K562 (cell line): ENCODE measurements around the gene CELSR3. TPM values are rescaled to one million over a fixed set of nuclear protein-coding genes. Genes with fewer than 3 reads are reported as not detected.

Source experiments
- ATAC-seq: fragments of 200-7000 bp; cut with Tn5 transposase; 3 replicates; pipeline ENCODE4 v1.9.1; 2020; ENCODE audit warnings: moderate library complexity
- BruUV-seq: library from RNA; stranded (reverse); fragments of 400-500 nt; replicated peaks from 2 replicates; lab custom pipeline; 2021; lab: Mats Ljungman, UMichigan
- CTCF ChIA-PET: fragments of 300-600 bp; formaldehyde crosslinking; extraction: SDS; loops from one replicate; lab custom pipeline; 2021; ENCODE audit warnings: low intra/inter-chr PET ratio; lab: Yijun Ruan, JAX
- POLR2A ChIA-PET: fragments of 300-600, 350-650 bp; sonication (Branson Sonifier 250); formaldehyde crosslinking; extraction: SDS; loops from one replicate; lab custom pipeline; 2021; ENCODE audit warnings: antibody characterized with exemption, inconsistent platforms; lab: Yijun Ruan, JAX
- DNase-seq, 4 experiments: peaks; one replicate each; pipeline versions ENCODE4 v3.0.0 to v3.0.0-alpha.2; 2011 to 2018; ENCODE audit warnings: low spot score in 3 of 4, mixed read lengths in 3 of 4; ENCODE audit errors: extremely low read depth in 1 of 4
- FAIRE-seq: peaks from 2 replicates; lab custom pipeline; 2011; peaks lifted over from hg19 to GRCh38; lab: Jason Lieb, UNC
- H2AFZ ChIP-seq: 2 replicates; pipeline ENCODE4 v1.6.0; 2011; ENCODE audit warnings: low read depth, low read length, control low read depth, inconsistent platforms
- H3K27ac ChIP-seq: fragments of 200-600 bp; 3 replicates; pipeline ENCODE4 v1.8.0; 2011; ENCODE audit warnings: low read depth, mild to moderate bottlenecking, control low read depth, inconsistent platforms, low read length, moderate library complexity, mixed read lengths; ENCODE audit errors: extremely low read depth
- H3K27me3 ChIP-seq, 2 experiments: fragments of 300-600 bp in 1 of 2; 2 replicates in 1 of 2; 3 replicates in 1 of 2; pipeline versions ENCODE4 v1.6.0 to v1.8.0; 2011; ENCODE audit warnings: inconsistent platforms in 2 of 2, low read length in 2 of 2, mild to moderate bottlenecking in 1 of 2, mixed read lengths in 1 of 2, moderate library complexity in 1 of 2; ENCODE audit not compliant: control insufficient read depth in 2 of 2, insufficient read depth in 2 of 2
- H3K36me3 ChIP-seq: fragments of 300-600 bp; 3 replicates; pipeline ENCODE4 v1.8.0; 2011; ENCODE audit warnings: mild to moderate bottlenecking, low read length, inconsistent platforms; ENCODE audit not compliant: control insufficient read depth, insufficient read depth
- H3K4me1 ChIP-seq, 2 experiments: fragments of 200-600 bp in 1 of 2; replicated peaks in 1 of 2; 2 replicates in 1 of 2; 3 replicates in 1 of 2; pipeline versions ENCODE4 v1.5.1 to v1.8.0; 2011; ENCODE audit warnings: inconsistent platforms in 2 of 2, low read length in 2 of 2, mild to moderate bottlenecking in 1 of 2, mixed read lengths in 1 of 2, moderate library complexity in 1 of 2; ENCODE audit not compliant: control insufficient read depth in 2 of 2, insufficient read depth in 2 of 2
- H3K4me2 ChIP-seq: 2 replicates; pipeline ENCODE4 v1.6.1; 2011; ENCODE audit warnings: low read length, control low read depth, inconsistent platforms, mixed read lengths; ENCODE audit not compliant: insufficient read depth
- H3K4me3 ChIP-seq: fragments of 200-600 bp; sonication (generic), shearing (Covaris generic); 2 replicates; pipeline ENCODE4 v1.5.1; 2016; ENCODE audit warnings: control low read depth, inconsistent platforms
- H3K79me2 ChIP-seq: fragments of 200-600 bp; 3 replicates; pipeline ENCODE4 v1.8.0; 2011; ENCODE audit warnings: low read length, inconsistent platforms; ENCODE audit not compliant: control insufficient read depth, insufficient read depth
- H3K9ac ChIP-seq, 2 experiments: 2 replicates each; pipeline versions ENCODE4 v1.6.0 to v1.6.1; 2011; ENCODE audit warnings: low read depth in 2 of 2, low read length in 2 of 2, control low read depth in 1 of 2, inconsistent platforms in 1 of 2, mild to moderate bottlenecking in 1 of 2, mixed read lengths in 1 of 2; ENCODE audit not compliant: insufficient read depth in 1 of 2
- H3K9me1 ChIP-seq: one replicate; pipeline ENCODE4 v1.6.0; 2011; ENCODE audit warnings: inconsistent platforms, mild to moderate bottlenecking, low read length, moderate library complexity; ENCODE audit not compliant: control insufficient read depth, insufficient read depth
- H3K9me3 ChIP-seq: replicated peaks from 2 replicates; pipeline ENCODE4 v1.5.1; 2011; ENCODE audit warnings: low read depth, low read length, inconsistent platforms; ENCODE audit not compliant: control insufficient read depth, insufficient read depth
- H4K20me1 ChIP-seq: replicated peaks from 2 replicates; pipeline ENCODE4 v1.6.1; 2011; ENCODE audit warnings: low read length, inconsistent platforms, mixed read lengths; ENCODE audit not compliant: control insufficient read depth, insufficient read depth
- BCOR ChIP-seq: fragments of 450-650 bp; IDR thresholded peaks from 2 replicates; pipeline ENCODE4 v1.6.1; 2016
- CBX5 ChIP-seq: IDR thresholded peaks from 2 replicates; pipeline ENCODE4 v1.6.1; 2014; ENCODE audit warnings: low read depth, borderline replicate concordance
- FOXJ2 ChIP-seq: fragments of 200-800 bp; sonication (Bioruptor generic); IDR thresholded peaks from 2 replicates; pipeline ENCODE4 v1.6.1; 2016; ENCODE audit warnings: missing genetic modification characterization, missing compliant biosample characterization
- GTF2F1 ChIP-seq: IDR thresholded peaks from 2 replicates; pipeline ENCODE4 v1.6.1; 2011; ENCODE audit warnings: low read depth, low read length, improper control_type of control experiment
- MAFF ChIP-seq: IDR thresholded peaks from 2 replicates; pipeline ENCODE4 v1.6.1; 2012; ENCODE audit warnings: low read length, improper control_type of control experiment
- RBM39 ChIP-seq: fragments of 200-400 bp; formaldehyde crosslinking; optimal IDR thresholded peaks from 2 replicates; pipeline ENCODE3; 2018; ENCODE audit warnings: low read depth, low read length
- SMC3 ChIP-seq: conservative IDR thresholded peaks from 2 replicates; pipeline ENCODE4 v1.6.1; 2011; ENCODE audit warnings: low read depth, low read length, improper control_type of control experiment; ENCODE audit not compliant: insufficient read depth
- TCF7 ChIP-seq: sonication (generic); IDR thresholded peaks from 2 replicates; pipeline ENCODE4 v1.6.1; 2016; ENCODE audit warnings: antibody characterized with exemption, borderline replicate concordance
- ZNF830 ChIP-seq: fragments of 250-450 bp; sonication (Bioruptor Pico); IDR thresholded peaks from 2 replicates; pipeline ENCODE4 v1.5.0; 2021; ENCODE audit warnings: mild to moderate bottlenecking
- ZSCAN32 ChIP-seq: fragments of 450-650 bp; formaldehyde crosslinking; IDR thresholded peaks from 2 replicates; pipeline ENCODE4 v1.4.0; 2020; ENCODE audit warnings: mild to moderate bottlenecking, moderate library complexity
- WGBS: fragments of 100-300 bp; shearing (Covaris generic); methylation state at CpG from one replicate; pipeline ENCODE4 v1.1.6; 2016; ENCODE audit warnings: low coverage, mixed read lengths; ENCODE audit not compliant: insufficient coverage; ENCODE audit errors: missing lambda C conversion rate; 5-methylcytosine and 5-hydroxymethylcytosine counted together
- in situ Hi-C: fragments of 300-500 bp; cut with MboI; formaldehyde crosslinking; loops from 4 replicates; pipeline ENCODE4 v1.15.0; 2018; ENCODE audit warnings: inconsistent platforms, mixed read lengths
- intact Hi-C: fragments of 100-400 bp; cut with micrococcal nuclease; formaldehyde crosslinking; loops from 2 replicates; pipeline ENCODE4 v1.14.2; 2022
- polyA plus RNA-seq, 8 experiments: library from polyadenylated mRNA; depleted of rRNA in 4 of 8; stranded (reverse) in 5 of 8; unstranded in 3 of 8; fragments of >200 nt; fragmentation: Nextera tagmentation in 2 of 8; fragmentation: Illumina TruSeq in 1 of 8; extraction: Ambion mirVana in 2 of 8; extraction: Trizol in 1 of 8; gene quantifications; 2 replicates each; pipeline versions ENCODE4 v1.2.1 to v1.2.3, GENCODE V29; 2011 to 2014; ENCODE audit warnings: inconsistent platforms in 1 of 8, missing spikeins in 1 of 8
- total RNA-seq, 7 experiments: library from RNA; depleted of rRNA in 6 of 7; stranded (reverse); fragments of >200 nt in 6 of 7; fragmentation: Illumina TruSeq in 2 of 7; extraction: Trizol in 2 of 7; gene quantifications; 2 replicates each; pipeline versions ENCODE4 v1.2.1 to v1.2.3, GENCODE V29; 2011 to 2021; ENCODE audit warnings: low replicate concordance in 1 of 7
- TF ChIP-seq, protein P1 (sequence below): fragments of 450-650 bp; formaldehyde crosslinking; IDR thresholded peaks from 2 replicates; pipeline ENCODE4 v1.4.0; 2020; ENCODE audit warnings: mild to moderate bottlenecking, moderate library complexity
- TF ChIP-seq, protein P2 (sequence below): sonication (generic); formaldehyde crosslinking; IDR thresholded peaks from 2 replicates; pipeline ENCODE4 v1.8.0; 2023; ENCODE audit warnings: missing genetic modification reagents, mild to moderate bottlenecking, borderline replicate concordance
- TF ChIP-seq, protein P3 (sequence below), 2 experiments: fragments of 450-650 bp; conservative IDR thresholded peaks; 2 replicates each; pipeline ENCODE4 v1.6.1; 2017; ENCODE audit warnings: mild to moderate bottlenecking in 2 of 2, moderate library complexity in 2 of 2
- TF ChIP-seq, protein P4 (sequence below), 2 experiments: fragments of 450-650 bp in 1 of 2; sonication (generic) in 1 of 2; formaldehyde crosslinking; conservative IDR thresholded peaks; 2 replicates each; pipeline versions ENCODE4 v1.4.0 to v1.8.1; 2020 to 2022; ENCODE audit warnings: mild to moderate bottlenecking in 1 of 2, missing genetic modification reagents in 1 of 2

CELSR3 gene
- total and polyA plus RNA-seq, 9 of the 15 experiments (the other 6 are each of a cell fraction or from before 2014, with no cell fraction given), result 0.10 to 2.7 (median 0.76) TPM

DNA sequence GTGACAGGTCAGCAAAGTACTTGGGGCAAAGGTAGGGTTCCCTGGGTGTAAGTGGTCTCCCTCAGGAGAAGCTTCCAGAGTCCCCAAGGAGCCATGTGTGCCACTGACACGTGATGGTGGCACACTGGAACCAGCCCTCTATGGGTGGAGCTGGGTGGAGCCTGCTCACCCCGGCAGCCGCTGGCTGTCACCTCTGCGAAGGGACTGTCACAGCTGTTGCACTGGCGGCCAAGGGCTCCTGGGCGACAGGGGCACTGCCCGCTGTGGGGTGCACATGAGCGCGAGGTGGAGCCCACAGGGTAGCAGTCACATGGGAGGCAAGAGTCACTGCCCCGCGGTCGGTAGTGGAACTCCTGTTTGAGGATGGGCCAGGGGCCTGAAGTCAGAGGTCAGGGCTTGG, 12.0 kb downstream of the CELSR3 start:
- no peak for FAIRE-seq
- BruUV-seq, result no TSS peak
- H3K79me2 ChIP-seq, result no peaks in the 10 kb centered on the region
- TF ChIP-seq GTF2F1 (no peak), MAFF (no peak), RBM39 (no peak), ZSCAN32 (no peak), BCOR (no peak), FOXJ2 (no peak), TCF7 (no peak), CBX5 (no peak), ZNF830 (CRISPR knock-in tag) (no peak), SMC3 (no peak)
- TF ChIP-seq, protein P1, sequence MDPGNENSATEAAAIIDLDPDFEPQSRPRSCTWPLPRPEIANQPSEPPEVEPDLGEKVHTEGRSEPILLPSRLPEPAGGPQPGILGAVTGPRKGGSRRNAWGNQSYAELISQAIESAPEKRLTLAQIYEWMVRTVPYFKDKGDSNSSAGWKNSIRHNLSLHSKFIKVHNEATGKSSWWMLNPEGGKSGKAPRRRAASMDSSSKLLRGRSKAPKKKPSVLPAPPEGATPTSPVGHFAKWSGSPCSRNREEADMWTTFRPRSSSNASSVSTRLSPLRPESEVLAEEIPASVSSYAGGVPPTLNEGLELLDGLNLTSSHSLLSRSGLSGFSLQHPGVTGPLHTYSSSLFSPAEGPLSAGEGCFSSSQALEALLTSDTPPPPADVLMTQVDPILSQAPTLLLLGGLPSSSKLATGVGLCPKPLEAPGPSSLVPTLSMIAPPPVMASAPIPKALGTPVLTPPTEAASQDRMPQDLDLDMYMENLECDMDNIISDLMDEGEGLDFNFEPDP (CRISPR knock-in tag), result no peak
- TF ChIP-seq, protein P2, sequence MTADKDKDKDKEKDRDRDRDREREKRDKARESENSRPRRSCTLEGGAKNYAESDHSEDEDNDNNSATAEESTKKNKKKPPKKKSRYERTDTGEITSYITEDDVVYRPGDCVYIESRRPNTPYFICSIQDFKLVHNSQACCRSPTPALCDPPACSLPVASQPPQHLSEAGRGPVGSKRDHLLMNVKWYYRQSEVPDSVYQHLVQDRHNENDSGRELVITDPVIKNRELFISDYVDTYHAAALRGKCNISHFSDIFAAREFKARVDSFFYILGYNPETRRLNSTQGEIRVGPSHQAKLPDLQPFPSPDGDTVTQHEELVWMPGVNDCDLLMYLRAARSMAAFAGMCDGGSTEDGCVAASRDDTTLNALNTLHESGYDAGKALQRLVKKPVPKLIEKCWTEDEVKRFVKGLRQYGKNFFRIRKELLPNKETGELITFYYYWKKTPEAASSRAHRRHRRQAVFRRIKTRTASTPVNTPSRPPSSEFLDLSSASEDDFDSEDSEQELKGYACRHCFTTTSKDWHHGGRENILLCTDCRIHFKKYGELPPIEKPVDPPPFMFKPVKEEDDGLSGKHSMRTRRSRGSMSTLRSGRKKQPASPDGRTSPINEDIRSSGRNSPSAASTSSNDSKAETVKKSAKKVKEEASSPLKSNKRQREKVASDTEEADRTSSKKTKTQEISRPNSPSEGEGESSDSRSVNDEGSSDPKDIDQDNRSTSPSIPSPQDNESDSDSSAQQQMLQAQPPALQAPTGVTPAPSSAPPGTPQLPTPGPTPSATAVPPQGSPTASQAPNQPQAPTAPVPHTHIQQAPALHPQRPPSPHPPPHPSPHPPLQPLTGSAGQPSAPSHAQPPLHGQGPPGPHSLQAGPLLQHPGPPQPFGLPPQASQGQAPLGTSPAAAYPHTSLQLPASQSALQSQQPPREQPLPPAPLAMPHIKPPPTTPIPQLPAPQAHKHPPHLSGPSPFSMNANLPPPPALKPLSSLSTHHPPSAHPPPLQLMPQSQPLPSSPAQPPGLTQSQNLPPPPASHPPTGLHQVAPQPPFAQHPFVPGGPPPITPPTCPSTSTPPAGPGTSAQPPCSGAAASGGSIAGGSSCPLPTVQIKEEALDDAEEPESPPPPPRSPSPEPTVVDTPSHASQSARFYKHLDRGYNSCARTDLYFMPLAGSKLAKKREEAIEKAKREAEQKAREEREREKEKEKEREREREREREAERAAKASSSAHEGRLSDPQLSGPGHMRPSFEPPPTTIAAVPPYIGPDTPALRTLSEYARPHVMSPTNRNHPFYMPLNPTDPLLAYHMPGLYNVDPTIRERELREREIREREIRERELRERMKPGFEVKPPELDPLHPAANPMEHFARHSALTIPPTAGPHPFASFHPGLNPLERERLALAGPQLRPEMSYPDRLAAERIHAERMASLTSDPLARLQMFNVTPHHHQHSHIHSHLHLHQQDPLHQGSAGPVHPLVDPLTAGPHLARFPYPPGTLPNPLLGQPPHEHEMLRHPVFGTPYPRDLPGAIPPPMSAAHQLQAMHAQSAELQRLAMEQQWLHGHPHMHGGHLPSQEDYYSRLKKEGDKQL, result no peak
- TF ChIP-seq, protein P3, sequence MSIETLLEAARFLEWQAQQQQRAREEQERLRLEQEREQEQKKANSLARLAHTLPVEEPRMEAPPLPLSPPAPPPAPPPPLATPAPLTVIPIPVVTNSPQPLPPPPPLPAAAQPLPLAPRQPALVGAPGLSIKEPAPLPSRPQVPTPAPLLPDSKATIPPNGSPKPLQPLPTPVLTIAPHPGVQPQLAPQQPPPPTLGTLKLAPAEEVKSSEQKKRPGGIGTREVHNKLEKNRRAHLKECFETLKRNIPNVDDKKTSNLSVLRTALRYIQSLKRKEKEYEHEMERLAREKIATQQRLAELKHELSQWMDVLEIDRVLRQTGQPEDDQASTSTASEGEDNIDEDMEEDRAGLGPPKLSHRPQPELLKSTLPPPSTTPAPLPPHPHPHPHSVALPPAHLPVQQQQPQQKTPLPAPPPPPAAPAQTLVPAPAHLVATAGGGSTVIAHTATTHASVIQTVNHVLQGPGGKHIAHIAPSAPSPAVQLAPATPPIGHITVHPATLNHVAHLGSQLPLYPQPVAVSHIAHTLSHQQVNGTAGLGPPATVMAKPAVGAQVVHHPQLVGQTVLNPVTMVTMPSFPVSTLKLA (conservative IDR thresholded peaks at IDR 0.05), result no peak
- TF ChIP-seq, protein P4, sequence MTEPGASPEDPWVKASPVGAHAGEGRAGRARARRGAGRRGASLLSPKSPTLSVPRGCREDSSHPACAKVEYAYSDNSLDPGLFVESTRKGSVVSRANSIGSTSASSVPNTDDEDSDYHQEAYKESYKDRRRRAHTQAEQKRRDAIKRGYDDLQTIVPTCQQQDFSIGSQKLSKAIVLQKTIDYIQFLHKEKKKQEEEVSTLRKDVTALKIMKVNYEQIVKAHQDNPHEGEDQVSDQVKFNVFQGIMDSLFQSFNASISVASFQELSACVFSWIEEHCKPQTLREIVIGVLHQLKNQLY (CRISPR knock-in tag; conservative IDR thresholded peaks at IDR 0.05), result no peak

More for the DNA sequence above, 12.0 kb downstream of the CELSR3 start:
- Histone ChIP-seq H3K9ac (peak overlapping the region in 1 of 2 experiments; percentile 45; a peak in 1 of 4 replicates), H4K20me1 (no peaks in the 10 kb centered on the region), H3K4me3 (no peak overlapping the region), H3K4me2 (no peak overlapping the region), H2AFZ (no peak overlapping the region), H3K9me1 (no peaks in the 10 kb centered on the region), H3K27me3 (no peaks in the 10 kb centered on the region), H3K9me3 (no peaks in the 10 kb centered on the region), H3K27ac (no peak overlapping the region), H3K36me3 (no peaks in the 10 kb centered on the region), H3K4me1 (peaks cover 0 to 22% of the 10 kb centered on the region in 2 experiments; a peak in 2 of 5 replicates)
- 16% methylated on average over 7 of the region's 12 CpGs for whole genome bisulfite sequencing
- ATAC-seq, result no peak
- intact Hi-C loops (no loop called here), in situ Hi-C loops (no loop called here)
- DNase-seq, result no peak
- ChIA-PET CTCF (no interaction called here), POLR2A (interaction anchor here (0.9 kb wide), 1 partner anchor 15 kb away, joined by 3 read pairs; the partner anchor contains the start of gene SLC26A6)
